ENCODE results near the gene RNGTT. TPM values are rescaled to one million over a fixed set of nuclear protein-coding genes. Genes with fewer than 3 reads are reported as not detected.

RNGTT gene
- total and polyA plus RNA-seq, 2 experiments from 2014 or later = 9.2 to 21.5 TPM

DNA sequence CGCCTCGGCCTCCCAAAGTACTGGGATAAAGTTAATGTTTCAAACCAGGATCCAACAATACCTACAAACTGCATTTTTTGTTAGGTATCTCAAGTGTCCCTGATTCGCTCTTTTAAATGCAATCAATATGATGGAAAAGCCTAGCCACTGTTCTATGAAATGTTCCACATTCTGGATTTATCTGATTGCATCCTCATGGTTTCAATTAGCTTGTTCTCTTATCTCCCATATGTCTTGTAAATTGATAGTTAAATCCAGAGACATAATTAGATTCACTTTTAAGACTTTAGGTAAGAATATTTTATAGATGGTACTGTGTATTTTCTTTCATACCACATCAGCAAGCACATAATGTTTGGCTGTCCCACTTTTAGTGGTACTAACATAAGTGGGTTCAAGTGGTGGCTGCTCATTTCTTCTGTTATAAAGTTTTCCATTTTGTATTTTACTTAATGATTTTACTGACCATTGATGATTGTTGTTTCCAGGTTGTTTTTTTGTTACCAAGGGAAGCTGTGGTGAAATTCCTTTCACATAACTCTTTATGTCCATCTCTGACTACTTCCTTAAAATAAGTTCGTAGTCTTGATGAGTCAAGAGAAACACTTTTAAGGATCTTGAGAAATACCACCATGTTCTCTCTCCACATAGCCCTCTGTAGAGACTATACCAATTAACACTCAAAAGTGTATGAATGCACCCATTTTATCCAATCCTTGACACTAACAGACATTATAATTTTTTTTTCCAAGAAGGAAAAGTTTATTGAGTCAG is 40.5 kb downstream of the RNGTT start:
- no peaks in the 10 kb centered on the region for H4K20me1 ChIP-seq (ENCODE audit: insufficient read depth)

DNA sequence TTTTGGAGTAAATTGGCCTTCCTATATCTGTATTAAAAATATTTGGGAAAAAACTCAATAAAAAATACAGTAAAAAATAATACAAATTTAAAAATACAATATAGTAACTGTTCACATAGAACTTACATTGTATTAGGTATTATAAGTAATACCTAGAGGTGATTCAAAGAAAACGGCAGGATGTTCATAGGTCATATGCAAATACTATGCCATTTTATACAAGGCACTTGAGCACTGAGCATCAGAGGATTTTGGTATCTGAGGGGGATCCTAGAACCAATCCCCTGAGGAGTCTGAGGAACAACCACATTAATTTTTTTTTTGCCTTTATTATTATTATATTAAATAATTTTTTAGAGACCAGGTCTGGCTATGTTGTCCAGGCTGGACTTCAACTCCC is 41.7 kb downstream of the RNGTT start:
- Histone ChIP-seq H3K27me3 (replicated peaks; ENCODE audit: insufficient read depth) (no peaks in the 10 kb centered on the region), H3K9me3 (ENCODE audit: low read depth) (no peaks in the 10 kb centered on the region), H3F3A (ENCODE audit: insufficient read depth) (no peaks in the 10 kb centered on the region), H3K4me1 (ENCODE audit: insufficient read depth) (no peaks in the 10 kb centered on the region), H3K36me3 (ENCODE audit: low read depth) (0 out of 2 replicates have a peak, but pooled peaks cover 3% of the 10 kb centered on the region), H3K9ac (no peak overlapping the region), H3K4me3 (no peak overlapping the region), H3K9me2 (ENCODE audit: insufficient read depth) (no peaks in the 10 kb centered on the region), H3K79me2 (ENCODE audit: insufficient read depth) (no peaks in the 10 kb centered on the region), H4K20me1 (ENCODE audit: insufficient read depth) (no peaks in the 10 kb centered on the region), H3K4me2 (ENCODE audit: unreplicated experiment) (no peak overlapping the region), H3K27ac (no peak overlapping the region), H2AFZ (no peak overlapping the region)
- TF ChIP-seq EZH2 (IDR thresholded peaks at IDR 0.05; ENCODE audit: insufficient read depth, poor library complexity, severe bottlenecking) = no peak
- no peak for TF ChIP-seq EZH2phosphoT487 (IDR thresholded peaks at IDR 0.05; ENCODE audit: insufficient read depth, low read depth)
- 57 to 67% methylated on average over 1 of the region's 1 CpG for WGBS, 2 experiments (ENCODE audit: low coverage in 1 of 2, low lambda C conversion rate in 2 of 2, missing lambda C conversion rate in 2 of 2)
- DNase-seq = no peak
- in situ Hi-C loops (cut with MboI) = no loop called here

More for the DNA sequence above, 40.5 kb downstream of the RNGTT start:
- Histone ChIP-seq H3K4me2 (ENCODE audit: unreplicated experiment) (no peak overlapping the region), H2AFZ (no peak overlapping the region), H3K36me3 (ENCODE audit: low read depth) (0 out of 2 replicates have a peak, but pooled peaks cover 3% of the 10 kb centered on the region), H3K27ac (0 out of 2 replicates have a peak overlapping the region, but pooled peaks have one; percentile 21), H3K9ac (no peak overlapping the region), H3K79me2 (ENCODE audit: insufficient read depth) (no peaks in the 10 kb centered on the region), H3K9me2 (ENCODE audit: insufficient read depth) (no peaks in the 10 kb centered on the region), H3K9me3 (ENCODE audit: low read depth) (no peaks in the 10 kb centered on the region), H3K4me3 (no peak overlapping the region), H3F3A (ENCODE audit: insufficient read depth) (no peaks in the 10 kb centered on the region), H3K27me3 (replicated peaks; ENCODE audit: insufficient read depth) (no peaks in the 10 kb centered on the region), H3K4me1 (ENCODE audit: insufficient read depth) (no peaks in the 10 kb centered on the region)
- TF ChIP-seq EZH2 (IDR thresholded peaks at IDR 0.05; ENCODE audit: insufficient read depth, poor library complexity, severe bottlenecking) (no peak), EZH2phosphoT487 (IDR thresholded peaks at IDR 0.05; ENCODE audit: insufficient read depth, low read depth) (no peak)
- peak; percentile 47 for DNase-seq
- 90 to 92% methylated on average over 4 of the region's 4 CpGs for WGBS, 2 experiments (ENCODE audit: low coverage in 1 of 2, low lambda C conversion rate in 2 of 2, missing lambda C conversion rate in 2 of 2)
- in situ Hi-C loops (cut with MboI) = no loop called here

DNA sequence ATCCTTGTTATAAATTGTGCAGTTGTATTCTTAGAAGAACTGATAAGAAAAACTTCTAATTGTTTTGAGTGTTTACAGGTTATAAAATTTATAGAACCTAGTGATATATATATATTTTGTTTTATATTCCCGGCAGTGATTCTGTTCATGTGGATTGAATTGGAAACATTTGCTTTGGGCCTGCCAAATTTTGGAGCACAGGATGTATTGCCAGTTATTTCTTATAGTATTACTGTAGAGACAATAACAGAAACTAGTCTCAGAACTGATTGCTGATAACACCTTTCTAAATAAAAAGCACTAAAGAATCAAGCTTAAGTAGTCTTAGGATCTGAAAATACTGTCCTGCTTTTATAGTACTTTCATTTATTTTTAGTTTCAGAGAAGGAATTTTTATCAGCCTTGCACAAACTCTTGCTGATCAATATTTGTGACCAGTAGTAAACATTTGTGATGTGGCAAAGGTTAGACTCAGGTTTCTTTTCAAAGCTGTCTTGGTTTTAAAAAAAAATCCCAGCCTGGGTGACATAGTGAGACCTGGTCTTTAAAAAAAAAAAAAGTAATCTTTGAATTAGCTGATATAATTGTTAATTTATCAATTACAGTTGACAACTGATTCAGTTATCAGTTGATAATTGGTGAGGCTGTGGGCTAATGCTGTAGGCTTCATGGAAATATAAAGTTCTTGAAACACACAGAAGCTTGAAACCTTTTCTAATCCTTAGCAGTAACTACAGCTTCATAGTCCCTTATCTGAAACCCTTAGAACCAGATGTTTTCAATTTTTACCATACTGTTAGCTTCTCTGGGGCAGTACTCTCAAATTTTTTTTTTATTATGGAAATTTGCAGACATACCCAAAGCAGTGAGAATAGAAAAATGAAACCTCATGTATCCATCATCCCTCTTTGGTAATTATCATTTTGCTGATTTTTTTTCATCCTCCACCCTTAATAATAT is 42.4 kb downstream of the RNGTT start:
- H3K4me3 ChIP-seq = no peak overlapping the region
- no peaks in the 10 kb centered on the region for H3K9me3 ChIP-seq (ENCODE audit: low read depth)
- H3K4me2 ChIP-seq (ENCODE audit: unreplicated experiment) = no peak overlapping the region
- no peaks in the 10 kb centered on the region for H3K4me1 ChIP-seq (ENCODE audit: insufficient read depth)
- H2AFZ ChIP-seq = no peak overlapping the region
- H3K9me2 ChIP-seq (ENCODE audit: insufficient read depth) = no peaks in the 10 kb centered on the region
- TF ChIP-seq EZH2phosphoT487 (IDR thresholded peaks at IDR 0.05; ENCODE audit: insufficient read depth, low read depth) (no peak), EZH2 (IDR thresholded peaks at IDR 0.05; ENCODE audit: insufficient read depth, poor library complexity, severe bottlenecking) (no peak)
- H3K27ac ChIP-seq = no peak overlapping the region
- no peak overlapping the region for H3K9ac ChIP-seq
- DNase-seq = peak; percentile 6
- H4K20me1 ChIP-seq (ENCODE audit: insufficient read depth) = no peaks in the 10 kb centered on the region
- H3K27me3 ChIP-seq (replicated peaks; ENCODE audit: insufficient read depth) = no peaks in the 10 kb centered on the region
- WGBS, 2 experiments (ENCODE audit: low coverage in 1 of 2, low lambda C conversion rate in 2 of 2, missing lambda C conversion rate in 2 of 2) = 26 to 30% methylated on average over 1 of the region's 1 CpG
- H3K36me3 ChIP-seq (ENCODE audit: low read depth) = no peaks in the 10 kb centered on the region
- in situ Hi-C loops (cut with MboI) = no loop called here
- H3K79me2 ChIP-seq (ENCODE audit: insufficient read depth) = no peaks in the 10 kb centered on the region
- no peaks in the 10 kb centered on the region for H3F3A ChIP-seq (ENCODE audit: insufficient read depth)

DNA sequence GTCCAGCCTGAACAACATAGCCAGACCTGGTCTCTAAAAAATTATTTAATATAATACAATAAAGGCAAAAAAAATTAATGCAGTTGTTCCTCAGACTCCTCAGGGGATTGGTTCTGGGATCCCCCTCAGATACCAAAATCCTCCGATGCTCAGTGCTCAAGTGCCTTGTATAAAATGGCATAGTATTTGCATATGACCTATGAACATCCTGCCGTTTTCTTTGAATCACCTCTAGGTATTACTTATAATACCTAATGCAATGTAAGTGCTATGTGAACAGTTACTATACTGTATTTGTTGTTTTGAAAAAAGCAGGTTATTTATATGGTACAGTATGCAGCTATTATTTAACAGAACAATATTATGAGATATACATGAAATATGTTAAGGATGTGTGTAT is 43.3 kb downstream of the RNGTT start:
- no peaks in the 10 kb centered on the region for H4K20me1 ChIP-seq (ENCODE audit: insufficient read depth)
- H3K27ac ChIP-seq = no peak overlapping the region
- H2AFZ ChIP-seq = no peak overlapping the region
- no peaks in the 10 kb centered on the region for H3K36me3 ChIP-seq (ENCODE audit: low read depth)
- H3K9me3 ChIP-seq (ENCODE audit: low read depth) = no peaks in the 10 kb centered on the region
- 88 to 91% methylated on average over 2 of the region's 2 CpGs for WGBS, 2 experiments (ENCODE audit: low coverage in 1 of 2, low lambda C conversion rate in 2 of 2, missing lambda C conversion rate in 2 of 2)
- H3K79me2 ChIP-seq (ENCODE audit: insufficient read depth) = no peaks in the 10 kb centered on the region
- no peak overlapping the region for H3K4me2 ChIP-seq (ENCODE audit: unreplicated experiment)
- no peaks in the 10 kb centered on the region for H3K9me2 ChIP-seq (ENCODE audit: insufficient read depth)
- DNase-seq = no peak
- TF ChIP-seq EZH2 (IDR thresholded peaks at IDR 0.05; ENCODE audit: insufficient read depth, poor library complexity, severe bottlenecking) (no peak), EZH2phosphoT487 (IDR thresholded peaks at IDR 0.05; ENCODE audit: insufficient read depth, low read depth) (no peak)
- no peaks in the 10 kb centered on the region for H3K27me3 ChIP-seq (replicated peaks; ENCODE audit: insufficient read depth)
- H3F3A ChIP-seq (ENCODE audit: insufficient read depth) = no peaks in the 10 kb centered on the region
- H3K4me1 ChIP-seq (ENCODE audit: insufficient read depth) = no peaks in the 10 kb centered on the region
- no peak overlapping the region for H3K4me3 ChIP-seq
- H3K9ac ChIP-seq = no peak overlapping the region
- in situ Hi-C loops (cut with MboI) = no loop called here
